Activated CD8-positive, alpha-beta T cell treated with anti-CD3 and anti-CD28 coated beads, Interleukin-2, amount 10 ng/mL, durations not matched to agents 7 days and 5 days (primary cell): ENCODE results near the gene MRGPRD. TPM values are rescaled to one million over a fixed set of nuclear protein-coding genes. Genes with fewer than 3 reads are reported as not detected.

Experiments
- ATAC-seq: fragments of 150-1000 bp; cut with Tn5 transposase; one replicate; pipeline ENCODE4 v1.10.0; 2021; ENCODE audit warnings: moderate library complexity
- CTCF ChIA-PET: fragments of 350-600 bp; sonication (Branson Sonifier 250); formaldehyde crosslinking; loops from one replicate; lab custom pipeline; 2021; ENCODE audit warnings: antibody characterized with exemption; lab: Charles Lee
- POLR2A ChIA-PET: fragments of 350-600 bp; sonication (Branson Sonifier 250); formaldehyde crosslinking; loops from one replicate; lab custom pipeline; 2021; ENCODE audit warnings: antibody characterized with exemption; lab: Charles Lee
- DNase-seq: peaks from one replicate; pipeline ENCODE4 v3.0.0-alpha.2; 2020
- H3K27ac Mint-ChIP-seq: one replicate; pipeline ENCODE4 v1.8.0; 2021; ENCODE audit warnings: mild to moderate bottlenecking, mixed read lengths
- H3K27me3 Mint-ChIP-seq: one replicate; pipeline ENCODE4 v1.8.0; 2021; ENCODE audit warnings: low read depth, mixed read lengths
- H3K36me3 Mint-ChIP-seq: one replicate; pipeline ENCODE4 v1.8.0; 2021; ENCODE audit warnings: low read depth, mixed read lengths
- H3K4me1 Mint-ChIP-seq: one replicate; pipeline ENCODE4 v1.8.0; 2021; ENCODE audit warnings: low read depth, mixed read lengths
- H3K4me3 Mint-ChIP-seq: one replicate; pipeline ENCODE4 v1.8.0; 2021; ENCODE audit warnings: mild to moderate bottlenecking, mixed read lengths
- H3K9me3 Mint-ChIP-seq: one replicate; pipeline ENCODE4 v1.8.0; 2022; ENCODE audit warnings: mixed read lengths; ENCODE audit not compliant: insufficient read depth
- total RNA-seq, 2 experiments: library from RNA; stranded (reverse); gene quantifications; one replicate each; pipeline ENCODE4 v1.2.3, GENCODE V29; 2021

The MRGPRD gene, protein sequence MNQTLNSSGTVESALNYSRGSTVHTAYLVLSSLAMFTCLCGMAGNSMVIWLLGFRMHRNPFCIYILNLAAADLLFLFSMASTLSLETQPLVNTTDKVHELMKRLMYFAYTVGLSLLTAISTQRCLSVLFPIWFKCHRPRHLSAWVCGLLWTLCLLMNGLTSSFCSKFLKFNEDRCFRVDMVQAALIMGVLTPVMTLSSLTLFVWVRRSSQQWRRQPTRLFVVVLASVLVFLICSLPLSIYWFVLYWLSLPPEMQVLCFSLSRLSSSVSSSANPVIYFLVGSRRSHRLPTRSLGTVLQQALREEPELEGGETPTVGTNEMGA
- not detected for total RNA-seq

DNA sequence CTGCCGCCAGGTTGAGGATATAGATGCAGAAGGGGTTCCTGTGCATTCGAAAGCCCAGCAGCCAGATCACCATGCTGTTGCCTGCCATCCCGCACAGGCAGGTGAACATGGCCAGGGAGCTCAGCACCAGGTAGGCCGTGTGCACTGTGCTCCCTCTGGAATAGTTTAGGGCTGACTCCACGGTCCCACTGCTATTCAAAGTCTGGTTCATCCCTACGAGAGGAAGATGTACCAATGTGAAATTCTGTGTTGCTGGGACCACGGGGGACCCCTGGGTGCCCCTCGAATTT is at the start of gene MRGPRD:
MRGPRD (minus strand) TSS at position 211 of the 290 bp plus-strand sequence; CDS start at position 211, 0 bp downstream.
- POLR2A ChIA-PET = no interaction called here
- Mint-ChIP-seq H3K27me3 (peaks cover 9% of the 10 kb centered on the region), H3K36me3 (no peaks in the 10 kb centered on the region), H3K9me3 (no peaks in the 10 kb centered on the region), H3K4me3 (no peak within 1 kb of the TSS), H3K27ac (no peak within 1 kb of the TSS), H3K4me1 (no peaks in the 10 kb centered on the region)
- DNase-seq = no peak
- no peak for ATAC-seq
- CTCF ChIA-PET = no interaction called here

DNA sequence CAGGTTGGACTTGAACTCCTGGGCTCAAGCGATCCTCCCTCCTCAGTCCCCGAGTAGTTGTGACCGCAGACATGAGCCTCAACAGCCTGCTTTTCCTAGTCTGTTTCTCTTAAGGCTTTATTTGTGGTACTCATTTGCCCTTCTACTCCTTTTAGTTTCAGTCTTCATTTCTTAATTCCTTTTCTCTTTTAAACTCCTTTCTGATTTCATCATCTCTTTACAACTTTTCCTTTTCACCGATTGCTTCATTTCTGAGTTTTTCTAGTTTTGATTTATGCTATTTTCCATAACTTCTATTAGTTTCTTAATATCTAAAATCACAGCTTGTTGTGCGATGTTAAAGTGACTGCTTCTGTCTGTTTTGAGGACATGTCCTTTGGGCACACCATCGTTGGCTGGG is 49.5 kb upstream of the MRGPRD start:
- no peak for ATAC-seq
- CTCF ChIA-PET = no interaction called here
- Mint-ChIP-seq H3K36me3 (no peaks in the 10 kb centered on the region), H3K4me3 (no peak overlapping the region), H3K4me1 (no peaks in the 10 kb centered on the region), H3K27ac (no peak overlapping the region), H3K9me3 (no peaks in the 10 kb centered on the region), H3K27me3 (peaks cover 3% of the 10 kb centered on the region)
- DNase-seq = no peak
- POLR2A ChIA-PET = interaction anchor here (0.7 kb wide), 1 partner anchor 63 kb away, joined by 3 read pairs; no protein-coding TSS in a partner anchor

DNA sequence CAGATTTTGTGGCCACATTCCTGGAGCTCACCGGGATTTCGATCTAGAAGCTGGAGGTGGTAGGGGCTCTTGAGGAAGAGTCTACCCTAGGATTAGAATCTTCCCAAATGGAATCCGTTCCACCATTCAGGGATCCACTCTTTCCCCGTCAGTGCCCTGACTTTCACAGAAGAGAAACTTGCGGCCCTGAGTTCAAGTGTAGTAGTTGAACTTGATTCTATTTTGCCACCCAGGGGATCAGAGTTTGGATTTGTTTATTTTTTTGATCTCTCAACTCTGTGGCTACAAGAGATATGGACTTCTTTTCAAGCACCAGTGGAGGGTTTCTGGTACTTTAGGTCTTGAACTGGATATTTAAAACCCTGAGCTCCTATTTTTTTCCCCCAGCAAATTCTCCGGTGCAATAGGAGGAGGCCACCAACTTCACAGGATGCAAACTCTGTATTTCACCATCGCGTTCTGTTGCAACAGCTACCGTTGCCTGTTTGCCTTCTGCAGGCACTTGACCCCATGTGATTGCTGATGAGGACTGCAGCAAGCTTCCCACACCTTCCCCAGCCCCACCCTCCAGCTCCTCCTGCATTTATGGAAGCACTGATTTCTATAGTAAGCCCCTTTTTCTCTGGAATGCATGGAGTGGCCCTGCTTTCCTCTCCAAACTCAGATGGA is 47.1 kb upstream of the MRGPRD start:
- DNase-seq (no peak), ATAC-seq (no peak)
- no peaks in the 10 kb centered on the region for H3K4me1 Mint-ChIP-seq
- H3K27ac Mint-ChIP-seq = no peak overlapping the region
- no peaks in the 10 kb centered on the region for H3K36me3 Mint-ChIP-seq
- ChIA-PET CTCF (no interaction called here), POLR2A (no interaction called here)
- peaks cover 3% of the 10 kb centered on the region for H3K27me3 Mint-ChIP-seq
- no peaks in the 10 kb centered on the region for H3K9me3 Mint-ChIP-seq
- H3K4me3 Mint-ChIP-seq = no peak overlapping the region

DNA sequence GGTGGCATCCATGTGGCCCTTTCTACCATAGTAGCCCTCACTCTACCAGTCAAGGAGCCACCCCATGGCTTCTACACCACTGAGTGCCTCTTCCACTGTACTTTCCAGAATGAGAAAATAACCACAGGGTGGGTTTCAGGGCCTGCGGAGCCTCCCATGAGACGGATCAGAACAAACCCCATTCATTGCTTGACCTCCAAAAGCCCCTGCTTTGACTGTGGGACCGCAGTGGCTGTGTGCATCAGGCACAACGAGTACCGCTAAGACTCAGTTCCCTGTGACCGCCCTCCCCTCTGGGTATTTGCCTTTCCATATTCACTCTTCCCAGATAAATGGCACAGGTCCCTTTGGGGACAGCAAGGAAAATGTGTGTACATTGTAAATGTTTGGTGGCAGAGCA is 43.7 kb upstream of the MRGPRD start:
- Mint-ChIP-seq H3K27ac (no peak overlapping the region), H3K27me3 (no peaks in the 10 kb centered on the region), H3K4me3 (no peak overlapping the region), H3K9me3 (no peaks in the 10 kb centered on the region), H3K36me3 (no peaks in the 10 kb centered on the region), H3K4me1 (no peaks in the 10 kb centered on the region)
- no peak for DNase-seq
- CTCF ChIA-PET = no interaction called here
- POLR2A ChIA-PET = no interaction called here
- no peak for ATAC-seq

DNA sequence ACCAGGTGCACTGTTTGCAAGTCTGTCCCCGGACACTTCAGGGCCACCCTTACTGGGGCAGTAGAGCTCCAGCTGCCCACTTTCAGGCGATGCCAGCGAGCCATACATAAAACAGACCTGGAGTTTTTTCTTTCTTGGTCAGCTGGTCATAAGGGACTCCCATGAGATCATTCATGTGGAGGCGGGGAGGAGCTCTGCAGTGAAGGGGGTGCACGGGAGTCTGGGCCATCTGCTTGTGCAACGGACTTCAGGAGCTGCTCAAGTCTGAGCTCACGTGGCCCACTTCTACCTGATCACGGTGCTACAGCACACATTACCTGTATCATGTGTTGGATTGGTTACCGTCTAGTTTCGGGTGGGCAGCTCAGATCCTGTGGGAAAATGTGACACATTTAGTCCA is 41.5 kb upstream of the MRGPRD start:
- ChIA-PET CTCF (no interaction called here), POLR2A (no interaction called here)
- Mint-ChIP-seq H3K27ac (no peak overlapping the region), H3K36me3 (no peaks in the 10 kb centered on the region), H3K4me3 (no peak overlapping the region), H3K9me3 (no peaks in the 10 kb centered on the region), H3K27me3 (no peaks in the 10 kb centered on the region), H3K4me1 (no peaks in the 10 kb centered on the region)
- no peak for ATAC-seq
- no peak for DNase-seq

DNA sequence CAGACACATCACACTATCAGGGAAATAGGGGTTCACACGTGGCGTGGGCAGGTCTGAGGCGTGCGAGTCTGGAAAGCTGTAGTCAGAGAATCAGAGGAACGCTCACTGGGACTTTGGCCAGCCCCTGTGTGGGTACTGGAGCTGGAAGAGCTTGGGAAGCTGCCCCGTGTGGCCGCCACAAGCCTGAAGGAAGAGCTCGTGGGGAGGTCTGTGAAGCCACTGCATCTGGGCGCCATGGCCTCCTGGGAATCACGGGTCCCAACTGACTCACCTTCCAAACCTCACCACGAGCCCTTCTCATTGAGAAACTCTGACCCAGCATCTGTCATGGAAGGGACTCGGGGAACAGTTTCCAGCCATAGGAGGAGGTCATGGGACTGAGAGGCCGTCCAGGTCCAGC is 38.1 kb upstream of the MRGPRD start:
- H3K4me1 Mint-ChIP-seq = no peaks in the 10 kb centered on the region
- no peaks in the 10 kb centered on the region for H3K36me3 Mint-ChIP-seq
- DNase-seq = no peak
- ATAC-seq = no peak
- CTCF ChIA-PET = no interaction called here
- peaks cover 4% of the 10 kb centered on the region for H3K27me3 Mint-ChIP-seq
- POLR2A ChIA-PET = no interaction called here
- H3K9me3 Mint-ChIP-seq = no peaks in the 10 kb centered on the region
- no peak overlapping the region for H3K4me3 Mint-ChIP-seq
- no peak overlapping the region for H3K27ac Mint-ChIP-seq

DNA sequence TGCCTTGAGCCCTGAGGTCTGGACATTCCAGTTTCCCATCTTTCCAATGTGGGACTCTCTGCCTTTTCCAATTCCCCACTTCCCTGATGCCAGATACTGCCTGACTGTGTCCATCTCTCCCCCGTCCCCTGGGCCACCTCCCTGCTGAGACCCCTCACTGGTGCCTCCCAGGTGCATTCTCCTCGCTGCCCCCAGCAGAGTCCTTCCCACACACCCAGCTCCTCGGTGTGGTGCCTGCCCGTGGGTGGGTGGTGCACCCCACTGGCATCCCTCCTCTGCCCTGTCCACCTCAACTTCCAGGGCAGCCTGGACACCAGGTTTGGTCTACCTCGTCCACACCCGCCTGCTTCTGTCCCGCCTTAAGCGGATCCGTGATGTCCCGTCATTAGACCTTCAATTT is 37.2 kb upstream of the MRGPRD start:
- Mint-ChIP-seq H3K4me3 (no peak overlapping the region), H3K27ac (no peak overlapping the region), H3K36me3 (no peaks in the 10 kb centered on the region), H3K4me1 (no peaks in the 10 kb centered on the region), H3K27me3 (peaks cover 6% of the 10 kb centered on the region), H3K9me3 (no peaks in the 10 kb centered on the region)
- ChIA-PET POLR2A (no interaction called here), CTCF (no interaction called here)
- DNase-seq (no peak), ATAC-seq (no peak)

DNA sequence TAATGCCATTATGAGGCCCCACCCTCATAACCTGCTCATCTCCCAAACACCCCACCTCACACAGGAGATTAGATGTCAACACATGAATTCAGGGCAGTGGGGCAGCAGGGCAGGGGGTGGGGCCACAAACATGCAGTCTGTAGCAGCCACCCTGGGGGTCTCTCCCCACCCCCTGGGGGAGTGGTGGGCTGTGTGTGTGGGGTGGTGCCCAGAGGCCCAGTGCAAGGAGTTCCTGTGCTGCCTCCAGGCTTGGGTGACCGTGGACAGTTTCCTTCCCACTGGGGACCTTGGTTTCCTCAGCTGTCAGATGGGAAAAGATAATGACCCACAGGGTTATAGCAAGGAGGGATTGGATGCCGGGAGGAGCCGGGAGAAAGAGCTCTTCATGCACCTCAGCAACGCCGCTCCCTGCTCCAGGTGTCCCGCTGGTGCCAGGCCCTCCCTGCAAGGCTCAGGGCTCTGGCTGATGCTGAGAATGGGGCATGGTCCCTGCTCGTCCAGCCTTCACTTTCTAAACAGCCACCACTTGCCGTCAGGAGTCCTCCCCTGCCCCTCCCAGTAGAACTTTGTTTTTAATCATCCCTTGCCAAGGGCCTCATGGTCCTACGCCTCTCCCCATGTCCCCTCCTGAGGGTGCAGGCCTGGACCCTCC is 34.2 kb upstream of the MRGPRD start:
- peaks cover 23% of the 10 kb centered on the region for H3K27me3 Mint-ChIP-seq
- no peaks in the 10 kb centered on the region for H3K36me3 Mint-ChIP-seq
- H3K9me3 Mint-ChIP-seq = no peaks in the 10 kb centered on the region
- H3K4me3 Mint-ChIP-seq = no peak overlapping the region
- ATAC-seq (no peak), DNase-seq (no peak)
- H3K27ac Mint-ChIP-seq = no peak overlapping the region
- POLR2A ChIA-PET = no interaction called here
- CTCF ChIA-PET = no interaction called here
- peaks cover 2% of the 10 kb centered on the region for H3K4me1 Mint-ChIP-seq

DNA sequence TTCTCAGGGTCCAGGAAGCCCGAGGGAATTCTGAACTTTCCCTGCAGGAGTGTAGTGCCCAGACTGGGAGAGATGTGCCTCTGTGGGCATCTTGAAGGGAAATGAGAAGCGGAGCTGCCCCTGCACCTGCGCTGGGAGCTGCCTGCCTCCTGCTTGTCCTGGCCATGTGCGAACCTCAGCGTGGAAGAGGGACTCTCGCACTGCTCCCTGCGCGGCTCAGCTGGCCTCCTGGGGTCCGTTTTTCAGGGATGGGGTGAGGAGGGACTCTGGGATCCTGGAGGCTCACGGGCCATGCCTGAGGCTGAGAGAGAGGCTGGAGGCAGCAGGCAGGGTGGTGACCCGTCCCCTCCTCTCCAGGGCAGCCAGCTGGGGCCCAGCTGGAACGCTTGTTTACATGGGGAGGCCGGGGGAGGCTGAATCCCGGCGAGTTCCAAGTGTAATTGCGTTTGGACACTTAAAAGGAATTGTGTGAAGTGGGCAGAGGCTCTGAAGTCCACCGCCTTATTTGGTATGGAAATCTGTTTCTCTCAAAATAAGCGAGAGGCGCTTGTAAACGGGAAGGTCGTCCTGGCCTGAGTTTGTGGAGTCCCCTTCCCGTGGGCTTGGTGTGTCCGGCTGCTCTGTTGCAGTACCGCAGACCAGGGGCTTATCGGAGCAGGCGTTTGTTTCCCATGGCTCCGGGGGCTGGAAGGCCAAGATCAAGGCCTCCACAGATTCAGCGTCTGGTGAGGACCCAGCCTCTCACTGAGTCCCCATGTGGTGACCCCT is 33.5 kb upstream of the MRGPRD start:
- ChIA-PET CTCF (no interaction called here), POLR2A (no interaction called here)
- no peaks in the 10 kb centered on the region for H3K36me3 Mint-ChIP-seq
- ATAC-seq (no peak), DNase-seq (no peak)
- peaks cover 2% of the 10 kb centered on the region for H3K4me1 Mint-ChIP-seq
- H3K27me3 Mint-ChIP-seq = peaks cover 24% of the 10 kb centered on the region
- H3K9me3 Mint-ChIP-seq = no peaks in the 10 kb centered on the region
- no peak overlapping the region for H3K27ac Mint-ChIP-seq
- H3K4me3 Mint-ChIP-seq = no peak overlapping the region

DNA sequence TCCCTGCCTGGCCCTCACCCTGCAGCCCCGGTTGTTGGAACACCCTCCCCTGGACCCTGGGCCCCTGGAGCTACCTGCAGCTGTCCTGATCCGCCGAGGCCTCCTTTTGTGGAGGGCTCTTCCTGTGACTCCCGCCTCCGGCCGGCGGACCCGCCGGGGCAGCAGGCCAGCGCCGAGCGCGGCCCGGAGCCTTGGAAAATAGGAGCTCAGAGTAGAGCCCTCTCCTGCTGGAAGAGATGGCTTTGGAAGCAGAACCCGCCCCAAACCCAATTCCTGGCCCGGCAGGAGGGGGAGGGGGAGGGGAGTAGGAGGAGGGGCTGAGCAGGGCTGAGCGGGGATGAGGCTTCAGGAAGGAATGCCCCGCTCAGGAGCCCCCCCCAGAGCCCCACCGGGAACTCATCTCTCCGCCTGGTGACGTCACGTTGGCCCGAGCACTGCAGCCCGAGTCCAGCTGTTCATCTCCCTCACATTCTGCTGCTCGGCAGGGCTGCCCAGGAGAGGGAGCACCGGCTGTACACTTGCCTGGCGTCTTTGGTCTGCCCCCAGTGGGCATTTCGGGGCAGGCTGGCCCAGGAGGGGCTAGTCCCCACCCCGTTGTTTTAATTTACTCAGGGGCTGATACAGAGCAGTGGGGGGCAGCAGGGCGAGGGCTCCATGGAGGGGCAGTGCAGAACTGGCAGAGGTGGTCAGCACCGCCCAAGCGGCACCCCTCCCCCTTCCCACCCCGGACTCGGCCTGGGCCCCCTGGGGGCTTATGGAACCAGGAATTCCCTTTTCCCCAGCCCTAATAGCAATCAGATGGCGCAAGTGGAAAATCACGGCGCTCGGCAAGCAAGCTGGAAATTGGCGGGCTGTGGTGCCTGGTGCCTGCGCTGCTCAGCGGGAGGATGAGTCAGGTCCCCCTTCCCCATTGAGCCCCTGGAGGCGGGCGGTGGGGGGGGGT is 32.5 kb upstream of the MRGPRD start, which contains the start of gene MRGPRF:
MRGPRF (minus strand) TSS at position 238 of the 943 bp plus-strand sequence. CDS start 3,345 bp downstream, outside the sequence.
- Mint-ChIP-seq H3K4me3 (no peak within 1 kb of the TSS), H3K36me3 (no peaks in the 10 kb centered on the region), H3K27ac (no peak within 1 kb of the TSS), H3K9me3 (no peaks in the 10 kb centered on the region), H3K27me3 (peaks cover 24% of the 10 kb centered on the region), H3K4me1 (peaks cover 2% of the 10 kb centered on the region)
- ATAC-seq (no peak), DNase-seq (no peak)
- CTCF ChIA-PET = no interaction called here
- POLR2A ChIA-PET = no interaction called here
